ENCODE measurements around the gene CDK14. TPM values are rescaled to one million over a fixed set of nuclear protein-coding genes. Genes with fewer than 3 reads are reported as not detected.
"Not testable (repeated sequence)": the region's sequence is repeated elsewhere in the genome, so short reads cannot be mapped to it uniquely, and the experiment has no call there.

The CDK14 gene
- total RNA-seq, 4 donors from 2014 or later: 22.2 to 36.3 (median 28.6) TPM

- DNase-seq (ENCODE audit: low spot score in 2 of 2): peak in 1 of 2 donors; percentile 61
- H3K27ac ChIP-seq: peak overlapping the region in 1 of 4 donors; percentile 25
- no peaks in the 10 kb centered on the region for H3K9me3 ChIP-seq
- peaks cover 0 to 41% (median 15%) of the 10 kb centered on the region in 4 donors for H3K4me1 ChIP-seq
- H3K36me3 ChIP-seq: no peaks in the 10 kb centered on the region
- WGBS, 2 donors: 15 to 27% methylated on average over 3 of the region's 3 CpGs
- H3K4me3 ChIP-seq: no peak overlapping the region
- TF ChIP-seq POLR2A (IDR thresholded peaks at IDR 0.05) (no peak), EP300 (IDR thresholded peaks at IDR 0.05) (no peak)
- TF ChIP-seq, protein P1, sequence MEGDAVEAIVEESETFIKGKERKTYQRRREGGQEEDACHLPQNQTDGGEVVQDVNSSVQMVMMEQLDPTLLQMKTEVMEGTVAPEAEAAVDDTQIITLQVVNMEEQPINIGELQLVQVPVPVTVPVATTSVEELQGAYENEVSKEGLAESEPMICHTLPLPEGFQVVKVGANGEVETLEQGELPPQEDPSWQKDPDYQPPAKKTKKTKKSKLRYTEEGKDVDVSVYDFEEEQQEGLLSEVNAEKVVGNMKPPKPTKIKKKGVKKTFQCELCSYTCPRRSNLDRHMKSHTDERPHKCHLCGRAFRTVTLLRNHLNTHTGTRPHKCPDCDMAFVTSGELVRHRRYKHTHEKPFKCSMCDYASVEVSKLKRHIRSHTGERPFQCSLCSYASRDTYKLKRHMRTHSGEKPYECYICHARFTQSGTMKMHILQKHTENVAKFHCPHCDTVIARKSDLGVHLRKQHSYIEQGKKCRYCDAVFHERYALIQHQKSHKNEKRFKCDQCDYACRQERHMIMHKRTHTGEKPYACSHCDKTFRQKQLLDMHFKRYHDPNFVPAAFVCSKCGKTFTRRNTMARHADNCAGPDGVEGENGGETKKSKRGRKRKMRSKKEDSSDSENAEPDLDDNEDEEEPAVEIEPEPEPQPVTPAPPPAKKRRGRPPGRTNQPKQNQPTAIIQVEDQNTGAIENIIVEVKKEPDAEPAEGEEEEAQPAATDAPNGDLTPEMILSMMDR (IDR thresholded peaks at IDR 0.05): no peak
- no peaks in the 10 kb centered on the region for H3K27me3 ChIP-seq
Measured at GRCh38 chr7:90625562-90625961, 29.4 kb downstream of the CDK14 start.

GRCh38 chr7:90626013-90626412 lies 29.9 kb downstream of the CDK14 start:
- Histone ChIP-seq H3K4me1 (peaks cover 0 to 41% (median 15%) of the 10 kb centered on the region in 4 donors), H3K36me3 (no peaks in the 10 kb centered on the region), H3K9me3 (no peaks in the 10 kb centered on the region), H3K27ac (peak overlapping the region in 1 of 4 donors; percentile 25), H3K27me3 (no peaks in the 10 kb centered on the region), H3K4me3 (no peak overlapping the region)
- WGBS, 2 donors: 42 to 46% methylated on average over 3 of the region's 3 CpGs
- DNase-seq (ENCODE audit: low spot score in 2 of 2): no peak
- TF ChIP-seq, protein P1 (IDR thresholded peaks at IDR 0.05): no peak
- no peak for TF ChIP-seq POLR2A (IDR thresholded peaks at IDR 0.05)
- TF ChIP-seq EP300 (IDR thresholded peaks at IDR 0.05): no peak

- Histone ChIP-seq H3K4me1 (peaks cover 0 to 19% (median 6%) of the 10 kb centered on the region in 4 donors), H3K4me3 (no peak overlapping the region), H3K9me3 (no peaks in the 10 kb centered on the region), H3K27me3 (no peaks in the 10 kb centered on the region), H3K27ac (no peak overlapping the region), H3K36me3 (no peaks in the 10 kb centered on the region)
- peak in 1 of 2 donors; percentile 54 for DNase-seq (ENCODE audit: low spot score in 2 of 2)
- TF ChIP-seq, protein P1 (IDR thresholded peaks at IDR 0.05): peak; percentile 21 to 56 (median 37)
- TF ChIP-seq POLR2A (IDR thresholded peaks at IDR 0.05): no peak
- WGBS, 2 donors: 94 to 95% methylated on average over 6 of the region's 6 CpGs
Measured at GRCh38 chr7:90629297-90629918, 33.3 kb downstream of the CDK14 start.

DNA sequence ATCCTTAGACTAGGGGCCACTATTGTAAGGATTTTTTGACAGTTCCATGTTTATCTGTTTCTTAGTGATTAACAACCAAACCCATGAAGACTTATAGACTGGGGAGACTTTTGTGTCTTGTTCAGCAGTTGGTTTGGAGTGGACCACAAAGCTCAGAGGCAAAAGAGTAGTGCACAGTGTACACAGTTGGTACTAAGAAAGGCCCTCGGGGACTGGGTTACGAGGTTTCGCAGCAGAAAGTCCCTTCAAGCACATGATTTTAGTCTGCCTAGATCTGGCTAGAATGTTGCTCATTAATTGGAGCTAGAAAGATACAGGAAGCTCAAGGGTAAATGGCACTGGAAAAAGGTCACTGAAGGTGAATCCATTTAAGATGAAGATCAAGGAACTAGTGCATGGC lies 35.4 kb downstream of the CDK14 start:
- Histone ChIP-seq H3K4me3 (no peak overlapping the region), H3K36me3 (no peaks in the 10 kb centered on the region), H3K9me3 (no peaks in the 10 kb centered on the region), H3K27ac (no peak overlapping the region), H3K4me1 (no peaks in the 10 kb centered on the region), H3K27me3 (no peaks in the 10 kb centered on the region)
- 93 to 97% methylated on average over 3 of the region's 3 CpGs for WGBS, 2 donors
- DNase-seq (ENCODE audit: low spot score in 2 of 2): no peak
- TF ChIP-seq, protein P1 (IDR thresholded peaks at IDR 0.05): no peak
- TF ChIP-seq EP300 (IDR thresholded peaks at IDR 0.05): no peak
- no peak for TF ChIP-seq POLR2A (IDR thresholded peaks at IDR 0.05)

DNA sequence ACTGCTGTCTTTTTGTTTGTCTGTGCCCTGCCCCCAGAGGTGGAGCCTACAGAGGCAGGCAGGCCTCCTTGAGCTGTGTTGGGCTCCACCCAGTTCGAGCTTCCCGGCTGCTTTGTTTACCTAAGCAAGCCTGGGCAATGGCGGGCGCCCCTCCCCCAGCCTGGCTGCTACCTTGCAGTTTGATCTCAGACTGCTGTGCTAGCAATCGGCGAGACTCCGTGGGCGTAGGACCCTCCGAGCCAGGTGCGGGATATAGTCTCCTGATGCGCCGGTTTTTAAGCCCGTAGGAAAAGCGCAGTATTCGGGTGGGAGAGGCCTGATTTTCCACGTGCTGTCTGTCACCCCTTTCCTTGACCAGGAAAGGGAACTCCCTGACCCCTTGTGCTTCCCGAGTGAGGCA lies 43.6 kb downstream of the CDK14 start:
- 94% methylated on average over 13 to 16 of the region's 17 CpGs for WGBS, 2 donors
- not testable (repeated sequence) for H3K27me3 ChIP-seq; H3K4me3 ChIP-seq; H3K27ac ChIP-seq; DNase-seq (ENCODE audit: low spot score in 2 of 2); H3K4me1 ChIP-seq; H3K36me3 ChIP-seq
- peaks cover 0 to 36% (median 0%) of the 10 kb centered on the region in 4 donors for H3K9me3 ChIP-seq
